Measurements from ENCODE around the gene SLC29A1.
"Not testable (repeated sequence)": the region's sequence is repeated elsewhere in the genome, so short reads cannot be mapped to it uniquely, and the experiment has no call there.

Gene SLC29A1

DNA sequence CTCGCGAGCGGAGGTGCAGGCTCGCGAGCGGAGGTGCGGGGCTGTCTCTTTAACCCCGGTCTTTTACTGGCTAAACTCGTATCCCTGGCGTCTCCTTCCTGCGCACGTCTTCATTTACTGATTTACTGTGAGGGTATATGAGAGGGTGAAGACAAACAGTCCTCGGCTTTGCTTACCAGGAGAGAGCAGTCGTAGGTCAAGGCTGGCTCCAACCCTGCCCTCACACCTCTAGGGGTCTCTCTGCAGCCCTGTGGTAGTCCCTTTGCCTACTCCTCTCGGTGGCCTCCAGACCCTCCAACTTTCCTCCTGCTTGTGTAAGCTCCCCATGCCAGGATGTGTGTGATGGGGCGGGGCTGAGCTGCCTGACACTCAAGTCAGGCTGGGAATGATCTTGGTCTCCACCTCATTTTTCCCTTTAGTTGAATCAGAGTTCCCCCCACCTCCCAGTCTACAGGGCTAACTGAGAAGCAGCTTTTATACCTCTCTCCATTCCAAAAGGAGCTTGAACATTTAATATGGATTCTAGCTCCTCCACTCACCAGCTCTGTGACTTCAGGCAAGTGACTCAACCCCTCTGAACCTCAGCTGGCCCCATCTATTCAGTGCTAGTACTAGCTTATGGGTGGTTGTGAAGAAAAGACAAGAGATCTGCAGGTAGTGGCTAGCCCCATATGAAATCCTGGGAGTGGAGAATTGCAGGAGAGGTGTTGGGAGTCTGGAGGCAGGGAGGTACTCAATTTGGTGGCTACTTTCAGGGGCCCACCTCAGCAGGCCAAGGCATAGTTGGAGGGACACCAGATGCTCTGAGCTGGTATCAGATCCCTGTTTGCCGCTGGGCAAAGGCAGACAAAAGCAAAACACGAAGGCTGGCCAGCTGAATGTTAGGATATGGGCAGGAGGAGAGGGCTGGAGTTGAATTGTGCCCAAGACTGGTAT lies 902 bp downstream of the SLC29A1 start:
- no peak for DNase-seq

DNA sequence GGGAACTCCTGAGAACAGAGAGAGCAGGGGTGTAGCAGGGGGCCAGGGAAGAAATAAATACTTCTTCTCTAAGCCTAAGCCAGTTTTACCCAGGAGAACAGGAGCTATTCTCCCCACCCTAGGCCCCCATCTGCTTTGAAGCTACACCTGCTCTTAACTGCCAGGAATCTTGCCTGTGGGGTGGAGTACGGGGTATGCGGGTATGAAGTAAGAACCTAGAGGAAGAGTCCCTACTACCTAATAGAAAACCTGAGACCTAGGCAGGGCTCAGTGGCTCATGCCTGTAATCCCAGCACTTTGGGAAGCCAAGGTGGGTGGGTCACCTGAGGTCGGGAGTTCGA lies 1.5 kb downstream of the SLC29A1 start:
- DNase-seq: no peak

DNA sequence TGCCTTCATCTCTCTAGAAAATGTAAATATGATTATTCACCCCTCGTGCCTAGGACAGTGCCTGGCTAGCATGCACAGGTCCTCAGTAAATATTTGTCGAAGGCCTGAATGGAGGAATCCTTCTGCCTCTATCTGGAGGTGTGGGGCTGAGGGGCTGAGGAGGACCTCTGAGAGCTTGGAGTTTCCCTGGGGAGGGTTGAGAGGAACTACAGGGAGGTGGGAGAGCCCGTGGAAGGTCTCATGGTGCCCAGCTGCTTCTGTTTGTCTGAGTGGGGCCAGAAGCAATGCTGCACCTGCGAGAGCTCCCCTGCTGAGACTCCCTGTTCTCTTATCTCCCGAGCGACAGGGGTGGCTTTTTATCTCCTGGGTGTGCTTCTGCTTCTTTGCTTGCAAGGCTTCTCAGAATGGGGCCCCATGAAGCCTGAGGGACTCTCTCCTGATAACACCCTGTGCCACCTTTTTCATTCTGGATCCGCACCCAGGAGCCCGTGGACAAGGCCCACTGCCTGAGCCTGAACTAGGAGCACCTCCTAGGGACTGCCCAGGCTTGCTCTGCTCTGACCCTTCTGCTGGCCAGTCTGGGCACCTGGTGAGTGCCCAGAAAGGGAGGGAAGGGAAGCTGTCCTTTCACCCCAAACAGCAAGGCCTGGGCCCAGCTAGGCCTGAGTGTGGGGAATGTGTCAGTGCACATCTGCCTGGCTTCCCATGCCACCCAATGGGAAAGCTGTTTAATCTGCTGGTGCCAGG lies 2.4 kb downstream of the SLC29A1 start:
- DNase-seq: no peak

DNA sequence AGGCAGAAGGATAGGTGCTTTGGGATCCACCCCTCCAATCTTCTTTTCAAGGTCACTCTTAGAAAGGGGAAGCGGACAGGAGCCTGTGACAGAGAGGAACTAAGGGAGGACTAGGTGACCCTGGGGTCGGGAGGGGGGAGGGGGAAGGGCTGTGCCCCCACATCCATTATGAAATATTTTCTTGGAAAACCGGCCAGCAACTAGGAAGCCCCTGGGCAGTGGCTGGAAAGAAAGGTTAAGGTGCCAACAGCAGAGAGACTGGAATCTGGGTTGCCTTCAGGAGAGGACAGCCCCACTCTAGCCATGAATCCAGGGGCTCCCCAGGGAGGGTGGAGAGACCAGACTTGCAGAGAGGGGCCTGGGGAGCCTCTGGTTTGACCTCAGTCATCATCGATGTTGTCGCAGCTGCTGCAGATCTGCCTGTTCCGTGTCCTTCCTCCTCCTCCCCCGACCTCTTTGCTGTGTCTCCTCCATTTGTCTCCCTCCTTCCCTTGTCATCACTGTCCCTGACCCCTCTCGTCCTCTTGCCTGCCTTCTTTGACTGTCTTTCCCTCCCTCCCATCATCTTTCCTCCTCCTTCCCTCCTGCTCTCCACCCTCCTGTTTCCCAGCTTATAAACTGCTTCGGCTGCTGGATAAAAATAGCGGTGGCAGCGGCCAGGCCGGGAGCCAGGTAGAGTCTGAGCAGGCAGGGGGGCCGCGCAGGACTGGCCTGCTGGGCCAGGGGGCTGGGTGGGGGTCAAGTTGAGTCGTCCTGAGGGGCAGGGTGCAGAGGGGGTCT lies 3.2 kb downstream of the SLC29A1 start:
- DNase-seq: no peak

DNA sequence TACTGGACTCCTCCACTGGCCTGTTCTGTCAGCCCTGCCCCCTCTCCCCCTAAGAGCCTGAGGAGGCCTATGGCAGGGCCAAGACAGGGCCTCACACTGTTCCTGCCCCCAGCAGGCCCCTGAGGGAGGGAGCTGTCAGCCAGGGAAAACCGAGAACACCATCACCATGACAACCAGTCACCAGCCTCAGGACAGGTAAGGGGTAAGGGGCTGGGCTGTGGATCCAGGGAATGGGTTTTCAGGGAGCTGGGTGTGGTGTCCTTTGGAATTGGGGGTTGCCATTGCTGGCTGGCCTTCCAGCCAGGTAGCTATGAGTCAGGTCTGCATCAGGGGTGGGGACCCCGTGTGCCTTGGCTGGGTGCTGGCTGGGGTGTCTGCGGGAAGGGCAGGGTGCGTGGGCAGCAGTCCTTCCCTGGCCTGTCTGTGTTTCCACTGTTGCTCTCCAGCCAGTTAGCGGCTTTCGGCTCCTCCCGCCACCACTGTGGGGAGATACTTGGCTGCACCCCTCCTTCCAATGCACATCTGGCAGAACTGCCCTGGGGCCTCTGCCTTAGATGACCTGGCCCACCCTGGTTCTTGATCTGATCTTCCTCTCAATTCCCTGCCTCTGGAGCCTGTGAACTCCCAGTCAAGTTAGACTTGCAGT lies 3.9 kb downstream of the SLC29A1 start:
- no peak for DNase-seq

DNA sequence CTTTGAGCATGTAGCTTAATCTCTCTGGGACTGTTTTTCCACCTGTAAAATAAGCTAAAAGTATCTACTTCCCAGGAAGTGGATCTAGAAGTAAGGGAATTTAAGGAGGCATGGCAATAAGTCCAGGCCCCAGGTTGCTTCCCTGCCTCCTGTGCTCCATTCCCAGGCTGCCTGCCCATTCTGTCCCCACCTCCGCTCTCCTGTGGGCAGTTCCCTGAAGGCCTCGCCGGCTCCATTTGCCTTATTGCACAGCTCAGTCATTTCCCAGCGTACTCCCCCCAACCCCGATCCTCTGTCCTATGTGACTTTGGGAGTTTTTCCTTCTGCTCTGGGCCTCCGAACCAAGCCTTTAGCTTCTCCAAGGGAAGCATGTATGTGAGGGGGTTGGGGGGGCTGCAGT lies 4.6 kb downstream of the SLC29A1 start:
- DNase-seq: no peak

DNA sequence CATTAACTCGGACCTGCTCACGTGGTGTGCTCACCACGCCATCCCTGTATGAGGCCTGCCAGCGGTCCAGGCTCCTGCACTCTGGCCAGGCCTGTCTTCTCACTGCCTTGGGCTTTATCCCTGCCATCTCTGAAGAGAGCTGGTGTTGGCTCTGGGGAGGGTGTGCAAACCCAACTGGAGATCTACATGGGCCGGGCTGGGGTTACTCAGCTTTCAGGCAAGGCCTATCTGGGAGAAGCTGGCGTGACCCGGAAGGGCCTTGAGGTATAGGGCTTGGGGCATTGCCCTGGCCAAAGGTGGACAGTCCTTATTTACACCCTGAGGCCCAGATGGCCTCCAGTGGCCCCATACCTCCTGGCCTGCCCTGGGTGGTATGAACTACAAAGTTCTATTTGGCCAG lies 5.0 kb downstream of the SLC29A1 start:
- no peak for DNase-seq

DNA sequence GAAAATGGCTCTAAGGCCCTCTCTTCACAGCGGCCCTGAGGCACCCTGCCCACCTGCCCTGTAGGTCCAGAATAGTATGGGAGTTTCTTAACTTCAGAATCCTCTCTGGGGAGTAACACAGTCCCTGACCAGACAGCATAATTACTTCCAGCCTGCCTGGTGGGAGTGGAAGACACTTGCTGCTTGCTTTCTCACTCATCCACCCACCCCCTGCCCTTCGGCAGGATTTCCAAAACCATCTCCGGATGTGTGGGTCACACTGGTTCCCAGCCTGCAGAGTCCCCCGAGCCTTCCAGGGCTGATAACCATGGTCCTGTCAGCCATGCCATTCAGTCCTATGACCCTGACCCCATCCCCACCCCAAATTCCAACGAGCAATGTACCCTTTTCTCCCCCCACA lies 5.4 kb downstream of the SLC29A1 start:
- DNase-seq: no peak

DNA sequence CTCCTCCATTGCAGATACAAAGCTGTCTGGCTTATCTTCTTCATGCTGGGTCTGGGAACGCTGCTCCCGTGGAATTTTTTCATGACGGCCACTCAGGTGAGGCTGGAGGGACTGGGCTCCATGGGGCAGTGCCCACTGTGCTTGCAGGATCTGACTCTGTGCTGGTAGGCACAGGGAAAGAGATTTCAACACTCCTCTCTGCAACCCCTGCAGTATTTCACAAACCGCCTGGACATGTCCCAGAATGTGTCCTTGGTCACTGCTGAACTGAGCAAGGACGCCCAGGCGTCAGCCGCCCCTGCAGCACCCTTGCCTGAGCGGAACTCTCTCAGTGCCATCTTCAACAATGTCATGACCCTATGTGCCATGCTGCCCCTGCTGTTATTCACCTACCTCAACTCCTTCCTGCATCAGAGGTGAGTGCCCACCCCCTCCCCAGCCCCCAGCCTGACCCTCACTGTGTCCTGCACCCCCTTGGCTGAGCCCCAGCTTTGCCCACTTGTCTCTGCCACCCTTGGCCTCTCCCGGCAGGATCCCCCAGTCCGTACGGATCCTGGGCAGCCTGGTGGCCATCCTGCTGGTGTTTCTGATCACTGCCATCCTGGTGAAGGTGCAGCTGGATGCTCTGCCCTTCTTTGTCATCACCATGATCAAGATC lies 6.1 kb downstream of the SLC29A1 start:
- DNase-seq: no peak

DNA sequence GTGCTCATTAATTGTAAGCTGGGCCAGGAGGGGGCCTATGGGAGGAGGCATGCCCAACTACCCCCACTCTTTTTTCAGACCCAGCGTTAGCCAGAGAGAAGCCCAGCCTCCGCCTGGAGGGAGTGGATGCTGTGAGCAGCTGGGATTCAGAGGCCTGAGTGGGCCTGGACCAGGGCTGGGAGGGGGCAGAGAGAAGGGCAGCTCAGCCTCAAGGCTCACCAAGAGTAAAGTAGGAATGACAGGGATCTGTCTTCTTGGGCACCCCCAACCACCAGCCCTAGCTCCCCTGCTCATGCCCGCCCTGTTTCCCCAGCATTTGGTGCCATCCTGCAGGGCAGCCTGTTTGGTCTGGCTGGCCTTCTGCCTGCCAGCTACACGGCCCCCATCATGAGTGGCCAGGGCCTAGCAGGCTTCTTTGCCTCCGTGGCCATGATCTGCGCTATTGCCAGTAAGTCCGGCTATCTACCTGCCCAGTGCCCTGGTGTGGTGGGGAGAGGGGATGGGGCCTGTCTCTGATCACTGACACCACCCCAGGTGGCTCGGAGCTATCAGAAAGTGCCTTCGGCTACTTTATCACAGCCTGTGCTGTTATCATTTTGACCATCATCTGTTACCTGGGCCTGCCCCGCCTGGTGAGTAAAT lies 6.8 kb downstream of the SLC29A1 start:
- DNase-seq: no peak

DNA sequence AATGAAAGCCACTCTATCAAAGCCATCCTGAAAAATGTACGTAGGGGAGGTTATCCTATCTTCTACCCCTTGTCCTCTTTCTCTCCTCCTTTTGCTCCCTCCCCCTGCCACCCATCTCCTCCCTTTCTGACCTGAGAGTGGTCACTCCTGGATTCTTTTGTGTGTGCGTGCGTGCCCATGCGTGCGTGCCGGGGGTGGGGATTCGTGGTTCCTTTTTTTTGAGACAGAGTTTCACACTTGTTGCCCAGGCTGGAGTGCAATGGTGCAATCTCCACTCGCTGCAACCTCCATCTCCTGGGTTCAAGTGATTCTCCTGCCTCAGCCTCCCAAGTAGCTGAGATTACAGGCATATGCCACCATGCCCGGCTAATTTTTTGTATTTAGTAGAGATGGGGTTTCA lies 8.0 kb downstream of the SLC29A1 start:
- DNase-seq: not testable (repeated sequence)

DNA sequence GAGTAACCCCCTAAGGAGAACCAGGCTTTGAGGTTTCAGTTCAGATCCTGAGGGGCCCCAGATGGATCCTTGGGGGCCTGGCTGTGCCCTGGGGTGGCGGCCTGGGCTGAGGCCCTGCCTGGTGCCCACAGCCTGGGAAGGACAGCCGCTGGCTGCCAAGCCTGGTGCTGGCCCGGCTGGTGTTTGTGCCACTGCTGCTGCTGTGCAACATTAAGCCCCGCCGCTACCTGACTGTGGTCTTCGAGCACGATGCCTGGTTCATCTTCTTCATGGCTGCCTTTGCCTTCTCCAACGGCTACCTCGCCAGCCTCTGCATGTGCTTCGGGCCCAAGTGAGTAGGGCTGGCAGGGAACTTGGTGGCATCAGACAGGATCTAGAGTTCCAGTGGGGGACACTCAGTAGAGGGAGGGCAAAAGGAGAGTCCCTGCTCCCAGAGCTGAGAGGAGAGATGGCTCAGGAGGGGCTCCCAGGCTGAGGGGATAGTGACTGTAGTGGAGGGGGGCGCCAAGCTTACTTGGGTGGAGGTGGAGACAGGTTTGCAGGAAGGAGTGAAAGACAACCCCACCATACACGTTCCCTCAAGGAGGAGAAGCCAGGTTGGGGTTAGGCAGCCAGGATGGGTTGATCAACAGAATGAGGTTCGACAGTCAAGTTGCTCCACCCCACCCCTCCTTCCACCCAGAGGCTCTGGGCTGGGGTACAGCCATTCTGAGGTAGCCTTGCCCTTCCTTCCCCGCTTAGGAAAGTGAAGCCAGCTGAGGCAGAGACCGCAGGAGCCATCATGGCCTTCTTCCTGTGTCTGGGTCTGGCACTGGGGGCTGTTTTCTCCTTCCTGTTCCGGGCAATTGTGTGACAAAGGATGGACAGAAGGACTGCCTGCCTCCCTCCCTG lies 9.5 kb downstream of the SLC29A1 start:
- no peak for DNase-seq

DNA sequence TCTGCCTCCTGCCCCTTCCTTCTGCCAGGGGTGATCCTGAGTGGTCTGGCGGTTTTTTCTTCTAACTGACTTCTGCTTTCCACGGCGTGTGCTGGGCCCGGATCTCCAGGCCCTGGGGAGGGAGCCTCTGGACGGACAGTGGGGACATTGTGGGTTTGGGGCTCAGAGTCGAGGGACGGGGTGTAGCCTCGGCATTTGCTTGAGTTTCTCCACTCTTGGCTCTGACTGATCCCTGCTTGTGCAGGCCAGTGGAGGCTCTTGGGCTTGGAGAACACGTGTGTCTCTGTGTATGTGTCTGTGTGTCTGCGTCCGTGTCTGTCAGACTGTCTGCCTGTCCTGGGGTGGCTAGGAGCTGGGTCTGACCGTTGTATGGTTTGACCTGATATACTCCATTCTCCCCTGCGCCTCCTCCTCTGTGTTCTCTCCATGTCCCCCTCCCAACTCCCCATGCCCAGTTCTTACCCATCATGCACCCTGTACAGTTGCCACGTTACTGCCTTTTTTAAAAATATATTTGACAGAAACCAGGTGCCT lies 10.2 kb downstream of the SLC29A1 start:
- DNase-seq: no peak

DNA sequence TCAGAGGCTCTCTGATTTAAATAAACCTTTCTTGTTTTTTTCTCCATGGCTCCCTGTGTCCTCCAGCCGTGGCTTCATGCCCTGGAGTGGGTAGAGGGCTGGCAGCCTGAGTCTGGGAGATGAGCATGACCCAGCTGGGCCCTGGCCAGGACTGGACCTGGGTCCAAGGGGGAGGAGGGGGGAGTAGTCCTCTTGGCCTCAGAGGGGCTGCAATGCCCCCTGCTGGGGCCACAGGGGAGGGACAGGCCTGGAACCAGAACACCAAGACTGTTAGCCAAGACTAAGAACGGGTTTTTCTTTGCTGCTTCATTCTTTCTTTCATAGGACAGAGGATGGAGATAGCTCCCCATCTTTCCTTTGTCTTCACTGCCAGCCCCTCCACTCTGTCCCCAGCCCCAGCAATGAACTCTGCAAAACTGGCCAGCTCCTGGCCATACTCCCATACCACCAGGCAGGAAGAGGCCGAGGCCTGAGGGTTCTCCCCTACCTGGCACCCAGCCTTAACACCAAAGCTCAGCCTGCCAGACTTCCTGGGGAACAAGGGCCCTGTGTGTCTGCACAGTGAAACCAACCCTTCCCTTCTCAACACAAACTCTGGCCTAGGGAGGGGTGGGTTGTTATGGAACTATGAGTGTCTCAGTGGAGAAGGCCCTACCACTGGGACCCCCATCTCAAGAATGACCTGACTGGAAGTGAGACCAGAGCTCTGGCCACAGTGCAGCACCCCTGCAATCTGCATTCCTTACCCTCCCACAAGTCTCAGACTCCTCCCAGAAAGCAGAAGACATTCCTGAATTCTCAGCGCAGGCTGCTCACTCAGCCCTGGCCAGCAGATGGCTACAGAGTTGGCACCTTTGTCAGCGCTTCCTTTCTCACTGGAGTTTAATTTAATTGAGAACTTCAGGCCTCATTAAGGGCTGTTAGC lies 11.0 kb downstream of the SLC29A1 start:
- peak; percentile 32 for DNase-seq

DNA sequence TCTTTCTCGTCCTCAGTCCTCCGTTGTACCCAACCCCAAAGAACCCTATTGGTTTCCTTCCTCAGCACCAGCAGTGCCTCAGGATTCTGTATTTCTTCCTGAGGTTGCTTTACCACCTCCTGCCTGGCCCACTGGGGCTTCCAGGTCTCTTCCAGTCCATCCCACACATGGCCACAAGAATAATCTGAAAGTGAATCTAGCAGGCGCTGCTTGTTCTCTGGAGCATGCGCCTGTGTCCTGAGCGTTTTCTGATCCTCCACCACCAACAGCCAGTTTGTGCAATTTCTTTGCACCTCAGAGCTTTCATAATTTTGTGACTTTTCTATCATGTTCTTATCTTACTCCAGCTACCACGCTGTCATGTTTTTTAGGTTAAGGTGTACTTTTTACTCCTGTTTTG lies 11.9 kb downstream of the SLC29A1 start:
- DNase-seq: no peak

DNA sequence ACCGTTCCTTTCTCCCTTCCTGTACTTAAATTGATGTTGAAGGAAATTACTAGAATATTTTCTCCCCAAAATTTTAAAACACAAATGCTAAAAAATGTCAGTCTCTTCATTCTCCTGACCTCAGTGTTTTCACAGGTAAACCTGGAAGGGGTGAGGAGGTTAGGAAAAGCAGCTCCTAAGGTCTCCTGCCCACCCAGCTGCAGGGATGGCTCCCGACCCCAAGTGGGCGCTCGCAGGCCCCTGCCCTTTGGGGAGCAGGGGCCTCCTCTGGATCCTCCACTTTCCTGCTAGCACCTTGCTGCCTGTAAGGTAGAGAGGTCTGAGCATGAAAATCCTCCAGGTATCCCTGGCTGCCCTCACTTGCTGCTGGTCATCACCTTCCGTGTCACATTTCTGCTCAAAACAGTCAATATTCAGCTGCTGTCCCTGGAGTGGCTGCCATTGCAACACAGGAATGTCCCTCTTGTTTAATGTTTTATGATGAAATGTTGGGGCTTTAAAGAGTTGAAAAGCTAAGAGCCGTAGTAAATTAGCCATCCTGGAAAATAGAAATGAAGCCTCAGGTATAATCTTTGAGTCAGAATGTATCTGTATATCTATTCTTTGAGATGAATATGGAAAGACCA lies 12.6 kb downstream of the SLC29A1 start:
- DNase-seq: no peak

DNA sequence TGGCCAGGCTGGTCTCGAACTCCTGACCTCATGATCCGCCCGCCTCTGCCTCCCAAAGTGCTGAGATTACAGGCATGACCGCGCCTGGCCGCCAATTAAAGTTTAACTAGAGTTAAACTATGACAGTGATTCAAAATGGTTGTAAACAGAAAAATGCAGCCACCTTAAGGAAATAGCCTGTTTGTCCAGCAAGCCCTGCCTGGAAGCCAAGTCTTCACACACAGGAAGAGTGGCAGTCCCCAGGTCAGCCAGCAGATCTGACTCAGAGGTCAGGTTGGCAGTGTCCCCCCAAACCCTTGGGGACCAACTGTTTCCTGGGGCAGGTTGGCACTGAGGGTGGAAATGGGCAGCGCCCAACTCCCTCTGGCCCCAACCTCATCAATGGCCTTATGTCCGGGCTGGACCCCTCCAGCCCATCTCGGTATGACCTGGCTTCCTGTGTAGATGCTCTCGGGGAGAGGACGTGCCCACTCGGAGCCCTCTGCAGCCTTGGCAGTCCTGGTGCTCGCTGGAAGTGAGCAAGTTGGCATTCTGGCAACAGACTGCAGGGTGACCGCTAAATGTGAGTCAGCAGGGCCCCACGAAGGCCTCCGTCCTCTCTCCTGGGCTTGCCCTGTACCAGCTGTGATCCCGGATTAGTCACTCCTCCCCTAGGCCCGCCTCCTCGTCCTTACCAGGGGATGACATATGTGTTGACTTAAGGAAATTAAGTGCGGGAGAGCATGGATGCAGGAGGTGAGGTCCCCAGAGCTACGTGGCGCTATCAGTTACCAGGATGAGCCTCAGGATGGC lies 13.8 kb downstream of the SLC29A1 start:
- DNase-seq: peak; percentile 82

DNA sequence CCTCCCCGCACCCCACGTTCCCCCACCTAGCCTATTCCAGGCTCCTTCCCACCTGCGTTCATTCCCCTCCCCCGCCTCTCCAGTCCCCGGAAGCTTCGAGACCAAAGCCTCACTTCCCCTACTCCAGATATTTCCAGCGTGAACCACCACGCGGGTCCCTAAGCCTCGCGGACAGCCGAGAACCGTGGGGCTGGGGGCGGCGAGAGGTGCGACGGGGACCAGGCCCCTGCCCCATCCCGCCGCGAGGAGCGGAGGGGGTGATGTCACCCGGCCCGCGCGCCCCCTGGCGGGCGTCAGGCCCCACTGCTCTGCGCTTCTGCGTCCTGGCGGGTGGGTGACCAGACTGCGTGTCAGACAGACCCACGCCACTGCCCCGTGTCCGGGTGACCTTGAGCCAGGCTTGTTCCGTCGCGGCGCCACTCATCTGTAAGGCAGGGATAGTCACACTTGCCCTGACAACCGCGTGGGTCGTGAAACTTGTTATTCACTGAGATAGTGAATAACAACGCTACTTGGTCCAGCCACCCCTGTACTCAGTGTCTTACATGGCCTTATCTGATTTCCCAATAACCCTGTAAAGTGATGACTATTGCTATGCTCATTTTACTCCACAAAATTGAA lies 14.5 kb downstream of the SLC29A1 start:
- no peak for DNase-seq
